RWPE2 (cell line): ENCODE results near the gene CDK14.

Experiments used
- ATAC-seq: fragments of 200-7000 bp; cut with Tn5 transposase; 3 replicates; pipeline ENCODE4 v1.9.1; 2021; ENCODE audit warnings: low read depth
- DNase-seq: peaks from one replicate; pipeline ENCODE4 v3.0.0-alpha.2; 2020; ENCODE audit warnings: low spot score
- H3K27ac ChIP-seq: fragments of 450-650 bp; 2 replicates; pipeline ENCODE4 v1.5.1; 2017; ENCODE audit warnings: mild to moderate bottlenecking; ENCODE audit not compliant: poor library complexity, severe bottlenecking
- H3K27me3 ChIP-seq: fragments of 250-450 bp; sonication (Bioruptor Pico); 2 replicates; pipeline ENCODE4 v1.5.1; 2021; ENCODE audit warnings: mild to moderate bottlenecking, moderate library complexity; ENCODE audit not compliant: insufficient read depth, poor library complexity, severe bottlenecking
- H3K36me3 ChIP-seq: fragments of 250-450 bp; sonication (Bioruptor Pico); 2 replicates; pipeline ENCODE4 v1.5.1; 2020; ENCODE audit warnings: low read depth, mild to moderate bottlenecking, moderate library complexity
- H3K4me1 ChIP-seq: fragments of 250-450 bp; sonication (Bioruptor Pico); 2 replicates; pipeline ENCODE4 v1.5.1; 2021; ENCODE audit warnings: mild to moderate bottlenecking, moderate library complexity; ENCODE audit not compliant: insufficient read depth, poor library complexity, severe bottlenecking
- H3K4me3 ChIP-seq: fragments of 250-450 bp; sonication (Bioruptor Pico); 2 replicates; pipeline ENCODE4 v1.5.1; 2021; ENCODE audit warnings: mild to moderate bottlenecking, moderate library complexity; ENCODE audit not compliant: severe bottlenecking
- H3K9me3 ChIP-seq: fragments of 250-450 bp; sonication (Bioruptor Pico); 2 replicates; pipeline ENCODE4 v1.5.1; 2021; ENCODE audit warnings: mild to moderate bottlenecking, moderate library complexity; ENCODE audit not compliant: severe bottlenecking
- TF ChIP-seq, protein P1 (sequence below): fragments of 450-650 bp; IDR thresholded peaks from one replicate; pipeline ENCODE4 v1.5.1; 2017; ENCODE audit warnings: mild to moderate bottlenecking, moderate library complexity; ENCODE audit not compliant: poor library complexity, severe bottlenecking

CDK14 gene

GRCh38 chr7:90999989-91000979 is 404.2 kb downstream of the CDK14 start:
- Histone ChIP-seq H3K27me3 (no peaks in the 10 kb centered on the region), H3K27ac (no peak overlapping the region), H3K36me3 (no peaks in the 10 kb centered on the region), H3K4me3 (no peak overlapping the region), H3K9me3 (no peaks in the 10 kb centered on the region), H3K4me1 (no peaks in the 10 kb centered on the region)
- TF ChIP-seq, protein P1, sequence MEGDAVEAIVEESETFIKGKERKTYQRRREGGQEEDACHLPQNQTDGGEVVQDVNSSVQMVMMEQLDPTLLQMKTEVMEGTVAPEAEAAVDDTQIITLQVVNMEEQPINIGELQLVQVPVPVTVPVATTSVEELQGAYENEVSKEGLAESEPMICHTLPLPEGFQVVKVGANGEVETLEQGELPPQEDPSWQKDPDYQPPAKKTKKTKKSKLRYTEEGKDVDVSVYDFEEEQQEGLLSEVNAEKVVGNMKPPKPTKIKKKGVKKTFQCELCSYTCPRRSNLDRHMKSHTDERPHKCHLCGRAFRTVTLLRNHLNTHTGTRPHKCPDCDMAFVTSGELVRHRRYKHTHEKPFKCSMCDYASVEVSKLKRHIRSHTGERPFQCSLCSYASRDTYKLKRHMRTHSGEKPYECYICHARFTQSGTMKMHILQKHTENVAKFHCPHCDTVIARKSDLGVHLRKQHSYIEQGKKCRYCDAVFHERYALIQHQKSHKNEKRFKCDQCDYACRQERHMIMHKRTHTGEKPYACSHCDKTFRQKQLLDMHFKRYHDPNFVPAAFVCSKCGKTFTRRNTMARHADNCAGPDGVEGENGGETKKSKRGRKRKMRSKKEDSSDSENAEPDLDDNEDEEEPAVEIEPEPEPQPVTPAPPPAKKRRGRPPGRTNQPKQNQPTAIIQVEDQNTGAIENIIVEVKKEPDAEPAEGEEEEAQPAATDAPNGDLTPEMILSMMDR: no peak
- DNase-seq (no peak), ATAC-seq (no peak)

DNA sequence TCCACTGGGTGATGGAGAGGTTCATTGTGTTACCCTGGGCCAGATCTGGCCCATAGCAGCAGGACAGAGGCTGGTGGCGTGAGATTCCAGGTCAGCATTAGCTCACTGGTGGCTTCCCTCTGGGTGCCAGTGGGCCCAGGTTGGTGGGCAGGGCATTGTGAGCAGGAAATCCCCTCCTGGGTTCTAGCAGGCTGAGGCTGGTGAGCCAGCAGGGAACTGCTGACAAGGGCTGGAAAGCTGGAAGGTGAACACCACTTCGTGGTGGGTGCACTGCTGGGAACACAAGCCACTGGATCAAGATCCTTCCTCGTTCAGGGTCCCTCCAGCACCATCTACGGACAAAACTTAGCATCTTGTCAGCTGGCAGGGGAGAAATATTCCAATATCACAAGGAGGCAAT is 408.9 kb downstream of the CDK14 start:
- TF ChIP-seq, protein P1: no peak
- H3K27me3 ChIP-seq: no peaks in the 10 kb centered on the region
- H3K27ac ChIP-seq: no peak overlapping the region
- ATAC-seq: no peak
- H3K9me3 ChIP-seq: no peaks in the 10 kb centered on the region
- H3K4me3 ChIP-seq: no peak overlapping the region
- no peaks in the 10 kb centered on the region for H3K4me1 ChIP-seq
- DNase-seq: no peak
- H3K36me3 ChIP-seq: peaks cover 6% of the 10 kb centered on the region; the same call in 1 of the 2 replicates

GRCh38 chr7:91005841-91006240 is 409.7 kb downstream of the CDK14 start:
- ATAC-seq (no peak), DNase-seq (no peak)
- H3K27ac ChIP-seq: no peak overlapping the region
- H3K27me3 ChIP-seq: no peaks in the 10 kb centered on the region
- no peaks in the 10 kb centered on the region for H3K9me3 ChIP-seq
- peaks cover 6% of the 10 kb centered on the region; the same call in 1 of the 2 replicates for H3K36me3 ChIP-seq
- TF ChIP-seq, protein P1: no peak
- H3K4me1 ChIP-seq: no peaks in the 10 kb centered on the region
- H3K4me3 ChIP-seq: no peak overlapping the region

GRCh38 chr7:91007371-91007770 is 411.2 kb downstream of the CDK14 start:
- Histone ChIP-seq H3K9me3 (no peaks in the 10 kb centered on the region), H3K4me3 (no peak overlapping the region), H3K36me3 (peaks cover 6% of the 10 kb centered on the region; the same call in 1 of the 2 replicates), H3K4me1 (no peaks in the 10 kb centered on the region), H3K27ac (no peak overlapping the region), H3K27me3 (no peaks in the 10 kb centered on the region)
- TF ChIP-seq, protein P1: no peak
- no peak for ATAC-seq
- DNase-seq: no peak

DNA sequence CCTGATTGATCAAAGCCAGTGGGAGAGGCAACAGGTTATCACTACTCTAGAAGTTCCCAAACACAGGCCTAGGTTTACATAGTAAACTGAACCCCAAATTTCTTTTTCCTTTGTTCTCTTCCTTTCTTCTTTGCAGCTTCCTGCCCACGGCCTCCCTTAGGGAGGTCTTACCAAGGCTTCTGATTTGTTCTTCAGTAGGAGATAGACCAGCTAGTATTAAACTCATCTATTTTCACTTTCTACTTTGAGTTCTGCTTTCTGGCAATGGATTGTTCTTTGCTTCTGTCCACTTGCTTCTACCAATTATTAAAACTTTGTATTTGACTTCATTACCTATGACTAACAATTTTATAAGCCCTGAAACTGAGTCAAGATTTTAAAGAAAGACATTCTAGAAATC is 417.0 kb downstream of the CDK14 start:
- TF ChIP-seq, protein P1: no peak
- DNase-seq: no peak
- no peaks in the 10 kb centered on the region for H3K4me1 ChIP-seq
- H3K27me3 ChIP-seq: no peaks in the 10 kb centered on the region
- no peak overlapping the region for H3K4me3 ChIP-seq
- H3K27ac ChIP-seq: no peak overlapping the region
- no peaks in the 10 kb centered on the region for H3K9me3 ChIP-seq
- ATAC-seq: no peak
- peaks cover 6% of the 10 kb centered on the region; the same call in 1 of the 2 replicates for H3K36me3 ChIP-seq
